Panc1 (cell line): ENCODE measurements around the gene CERS5. TPM values are rescaled to one million over a fixed set of nuclear protein-coding genes. Genes with fewer than 3 reads are reported as not detected.

ENCODE experiments used
- ATAC-seq: fragments of 200-7000 bp; cut with Tn5 transposase; 2 replicates; pipeline ENCODE4 v1.9.1; 2020; ENCODE audit warnings: mild to moderate bottlenecking, moderate library complexity
- BruUV-seq: library from RNA; stranded (reverse); fragments of 400-500 nt; replicated peaks from 2 replicates; lab custom pipeline; 2021; lab: Mats Ljungman, UMichigan
- CTCF ChIA-PET: fragments of 300-600 bp; sonication (Branson Sonifier 250); formaldehyde crosslinking; loops from one replicate; lab custom pipeline; 2022; ENCODE audit warnings: antibody characterized with exemption; lab: Charles Lee
- POLR2A ChIA-PET: fragments of 300-600 bp; sonication (Branson Sonifier 250); formaldehyde crosslinking; loops from one replicate; lab custom pipeline; 2022; ENCODE audit warnings: antibody characterized with exemption; lab: Charles Lee
- DNase-seq: peaks from one replicate; pipeline ENCODE4 v3.0.0-alpha.2; 2010; ENCODE audit warnings: low read depth, low spot score
- H3K27ac ChIP-seq: 2 replicates; pipeline ENCODE4 v1.5.1; 2011; ENCODE audit warnings: mild to moderate bottlenecking, low read length, inconsistent platforms
- H3K27me3 ChIP-seq: fragments of 200-500 bp; sonication (Bioruptor generic); 2 replicates; pipeline ENCODE4 v1.6.0; 2014; ENCODE audit warnings: low read length, inconsistent platforms; ENCODE audit not compliant: control insufficient read depth, insufficient read depth
- H3K36me3 ChIP-seq: fragments of 200-500 bp; sonication (Bioruptor generic); 2 replicates; pipeline ENCODE4 v1.5.1; 2014; ENCODE audit warnings: inconsistent platforms, mild to moderate bottlenecking, low read length, moderate library complexity; ENCODE audit not compliant: control insufficient read depth, insufficient read depth
- H3K4me1 ChIP-seq: 2 replicates; pipeline ENCODE4 v1.5.1; 2011; ENCODE audit warnings: inconsistent platforms, mild to moderate bottlenecking, low read length, moderate library complexity; ENCODE audit not compliant: control insufficient read depth, insufficient read depth
- H3K4me3 ChIP-seq, 2 experiments: 2 replicates each; pipeline ENCODE4 v1.5.1; 2011 to 2012; ENCODE audit warnings: low read depth in 2 of 2, low read length in 2 of 2, mild to moderate bottlenecking in 2 of 2, inconsistent platforms in 1 of 2, moderate library complexity in 1 of 2
- H3K9me3 ChIP-seq: fragments of 200-500 bp; sonication (Bioruptor generic); 2 replicates; pipeline ENCODE4 v1.5.1; 2014; ENCODE audit warnings: low read depth, mild to moderate bottlenecking, inconsistent platforms, low read length, moderate library complexity; ENCODE audit not compliant: control insufficient read depth, insufficient read depth
- POLR2AphosphoS5 ChIP-seq: IDR thresholded peaks from 2 replicates; pipeline ENCODE4 v1.6.1; 2012; ENCODE audit warnings: mild to moderate bottlenecking, low read depth, low read length, moderate library complexity
- SIN3A ChIP-seq: IDR thresholded peaks from 2 replicates; pipeline ENCODE4 v1.6.1; 2012; ENCODE audit warnings: low read depth, mild to moderate bottlenecking, low read length, moderate library complexity, borderline replicate concordance; ENCODE audit not compliant: insufficient read depth
- TCF7L2 ChIP-seq: IDR thresholded peaks from 2 replicates; pipeline ENCODE4 v1.6.1; 2011; ENCODE audit warnings: mild to moderate bottlenecking, low read depth, low read length, inconsistent platforms
- in situ Hi-C: cut with HindIII; loops from 2 replicates; pipeline ENCODE4 v1.10.0; 2016; ENCODE audit warnings: low sequenced_read_pairs, low pct_unique_long_range_greater_than_20kb
- intact Hi-C: fragments of 100-400 bp; cut with micrococcal nuclease; formaldehyde crosslinking; loops from one replicate; pipeline ENCODE4 v1.10.0; 2022; ENCODE audit not compliant: unreplicated experiment
- total RNA-seq: library from RNA; stranded (reverse); gene quantifications from one replicate; pipeline ENCODE4 v1.2.1, GENCODE V29; 2021; ENCODE audit not compliant: unreplicated experiment
- TF ChIP-seq, protein P1 (sequence below), 2 experiments: IDR thresholded peaks; 2 replicates each; pipeline ENCODE4 v1.6.1; 2011 to 2012; ENCODE audit warnings: low read depth in 2 of 2, control low read depth in 1 of 2, low read length in 1 of 2, mild to moderate bottlenecking in 1 of 2, moderate library complexity in 1 of 2; ENCODE audit not compliant: insufficient read depth in 1 of 2
- TF ChIP-seq, protein P2 (sequence below): fragments of 450-650 bp; IDR thresholded peaks from 2 replicates; pipeline ENCODE4 v1.5.1; 2017; ENCODE audit warnings: mild to moderate bottlenecking

CERS5 gene
- total RNA-seq, 1 experiment from 2014 or later: 50.5 TPM

DNA sequence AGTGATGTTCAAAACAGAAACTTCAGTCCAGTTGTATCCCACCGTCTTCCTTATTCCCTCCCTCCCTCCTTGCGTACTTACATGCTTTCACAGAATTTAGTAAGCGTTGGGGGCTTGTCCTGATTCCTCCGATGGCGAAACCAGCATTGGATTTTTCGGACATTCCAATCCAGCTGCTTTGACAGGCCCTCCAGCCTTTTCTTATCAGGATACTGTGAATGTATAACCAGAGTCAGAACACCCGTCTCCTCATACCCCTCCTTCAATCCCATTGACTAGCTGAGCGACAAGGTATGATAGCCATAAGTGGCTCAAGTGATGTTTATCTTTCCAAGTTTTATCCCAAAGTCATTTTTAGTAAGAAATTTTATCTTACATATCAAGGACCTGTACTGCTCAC, 24.2 kb downstream of the CERS5 start:
- no peaks in the 10 kb centered on the region for H3K27me3 ChIP-seq
- H3K9me3 ChIP-seq: no peaks in the 10 kb centered on the region
- no peaks in the 10 kb centered on the region; the same call in 1 of the 2 replicates for H3K36me3 ChIP-seq
- DNase-seq: no peak
- in situ Hi-C loops: no loop called here
- no peak overlapping the region for H3K4me3 ChIP-seq
- no peak overlapping the region for H3K27ac ChIP-seq
- BruUV-seq: no TSS peak
- ChIA-PET CTCF (no interaction called here), POLR2A (interaction anchor here (0.6 to 0.7 kb wide), 2 partner anchors 14 to 20 kb away, joined by 5 to 8 read pairs; no protein-coding TSS in a partner anchor)
- H3K4me1 ChIP-seq: peaks cover 4% of the 10 kb centered on the region; the same call in 1 of the 2 replicates
- no peak for ATAC-seq
- TF ChIP-seq TCF7L2: no peak
- TF ChIP-seq, protein P1, sequence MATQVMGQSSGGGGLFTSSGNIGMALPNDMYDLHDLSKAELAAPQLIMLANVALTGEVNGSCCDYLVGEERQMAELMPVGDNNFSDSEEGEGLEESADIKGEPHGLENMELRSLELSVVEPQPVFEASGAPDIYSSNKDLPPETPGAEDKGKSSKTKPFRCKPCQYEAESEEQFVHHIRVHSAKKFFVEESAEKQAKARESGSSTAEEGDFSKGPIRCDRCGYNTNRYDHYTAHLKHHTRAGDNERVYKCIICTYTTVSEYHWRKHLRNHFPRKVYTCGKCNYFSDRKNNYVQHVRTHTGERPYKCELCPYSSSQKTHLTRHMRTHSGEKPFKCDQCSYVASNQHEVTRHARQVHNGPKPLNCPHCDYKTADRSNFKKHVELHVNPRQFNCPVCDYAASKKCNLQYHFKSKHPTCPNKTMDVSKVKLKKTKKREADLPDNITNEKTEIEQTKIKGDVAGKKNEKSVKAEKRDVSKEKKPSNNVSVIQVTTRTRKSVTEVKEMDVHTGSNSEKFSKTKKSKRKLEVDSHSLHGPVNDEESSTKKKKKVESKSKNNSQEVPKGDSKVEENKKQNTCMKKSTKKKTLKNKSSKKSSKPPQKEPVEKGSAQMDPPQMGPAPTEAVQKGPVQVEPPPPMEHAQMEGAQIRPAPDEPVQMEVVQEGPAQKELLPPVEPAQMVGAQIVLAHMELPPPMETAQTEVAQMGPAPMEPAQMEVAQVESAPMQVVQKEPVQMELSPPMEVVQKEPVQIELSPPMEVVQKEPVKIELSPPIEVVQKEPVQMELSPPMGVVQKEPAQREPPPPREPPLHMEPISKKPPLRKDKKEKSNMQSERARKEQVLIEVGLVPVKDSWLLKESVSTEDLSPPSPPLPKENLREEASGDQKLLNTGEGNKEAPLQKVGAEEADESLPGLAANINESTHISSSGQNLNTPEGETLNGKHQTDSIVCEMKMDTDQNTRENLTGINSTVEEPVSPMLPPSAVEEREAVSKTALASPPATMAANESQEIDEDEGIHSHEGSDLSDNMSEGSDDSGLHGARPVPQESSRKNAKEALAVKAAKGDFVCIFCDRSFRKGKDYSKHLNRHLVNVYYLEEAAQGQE (IDR thresholded peaks at IDR 0.05; ENCODE audit: insufficient read depth in 1 of 2, low read depth in 2 of 2, low read length in 1 of 2): no peak
- TF ChIP-seq, protein P2, sequence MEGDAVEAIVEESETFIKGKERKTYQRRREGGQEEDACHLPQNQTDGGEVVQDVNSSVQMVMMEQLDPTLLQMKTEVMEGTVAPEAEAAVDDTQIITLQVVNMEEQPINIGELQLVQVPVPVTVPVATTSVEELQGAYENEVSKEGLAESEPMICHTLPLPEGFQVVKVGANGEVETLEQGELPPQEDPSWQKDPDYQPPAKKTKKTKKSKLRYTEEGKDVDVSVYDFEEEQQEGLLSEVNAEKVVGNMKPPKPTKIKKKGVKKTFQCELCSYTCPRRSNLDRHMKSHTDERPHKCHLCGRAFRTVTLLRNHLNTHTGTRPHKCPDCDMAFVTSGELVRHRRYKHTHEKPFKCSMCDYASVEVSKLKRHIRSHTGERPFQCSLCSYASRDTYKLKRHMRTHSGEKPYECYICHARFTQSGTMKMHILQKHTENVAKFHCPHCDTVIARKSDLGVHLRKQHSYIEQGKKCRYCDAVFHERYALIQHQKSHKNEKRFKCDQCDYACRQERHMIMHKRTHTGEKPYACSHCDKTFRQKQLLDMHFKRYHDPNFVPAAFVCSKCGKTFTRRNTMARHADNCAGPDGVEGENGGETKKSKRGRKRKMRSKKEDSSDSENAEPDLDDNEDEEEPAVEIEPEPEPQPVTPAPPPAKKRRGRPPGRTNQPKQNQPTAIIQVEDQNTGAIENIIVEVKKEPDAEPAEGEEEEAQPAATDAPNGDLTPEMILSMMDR: no peak
- no peak for TF ChIP-seq POLR2AphosphoS5
- TF ChIP-seq SIN3A: no peak
- intact Hi-C loops: no loop called here

- in situ Hi-C loops: no loop called here
- no peak overlapping the region for H3K27ac ChIP-seq
- H3K36me3 ChIP-seq: peaks cover 10% of the 10 kb centered on the region
- no peaks in the 10 kb centered on the region for H3K27me3 ChIP-seq
- CTCF ChIA-PET: interaction anchor here (0.6 kb wide), 2 partner anchors 22 to 100 kb away, joined by 3 read pairs; no protein-coding TSS in a partner anchor
- H3K4me1 ChIP-seq: no peaks in the 10 kb centered on the region
- ATAC-seq (no peak), DNase-seq (no peak)
- POLR2A ChIA-PET: no interaction called here
- no peaks in the 10 kb centered on the region for H3K9me3 ChIP-seq
- BruUV-seq: no TSS peak
- H3K4me3 ChIP-seq: no peak overlapping the region
- TF ChIP-seq POLR2AphosphoS5: no peak; the same call in 1 of the 2 replicates
- no peak for TF ChIP-seq SIN3A
- TF ChIP-seq, protein P1 (IDR thresholded peaks at IDR 0.05; ENCODE audit: insufficient read depth in 1 of 2, low read depth in 2 of 2, low read length in 1 of 2): no peak
- no peak for TF ChIP-seq TCF7L2
- TF ChIP-seq, protein P2: no peak
- intact Hi-C loops: no loop called here
Observed at GRCh38 chr12:50132505-50133135, 34.5 kb downstream of the CERS5 start.
